Measurements from ENCODE around the gene MAST3.

The MAST3 gene

GRCh38 chr19:18112989-18113478, 15.5 kb downstream of the MAST3 start:
- TF ChIP-seq CTCF (IDR thresholded peaks at IDR 0.05; ENCODE audit: extremely low read depth, missing control alignments): peak; percentile 87
- peak; percentile 79 for DNase-seq (ENCODE audit: low spot score)

- no peak for DNase-seq (ENCODE audit: low spot score)
- TF ChIP-seq CTCF (IDR thresholded peaks at IDR 0.05; ENCODE audit: extremely low read depth, missing control alignments): no peak
Observed at GRCh38 chr19:18113827-18114226, 16.2 kb downstream of the MAST3 start.

GRCh38 chr19:18114483-18114882, 16.9 kb downstream of the MAST3 start:
- DNase-seq (ENCODE audit: low spot score): no peak
- TF ChIP-seq CTCF (IDR thresholded peaks at IDR 0.05; ENCODE audit: extremely low read depth, missing control alignments): no peak

GRCh38 chr19:18117364-18117691, 19.8 kb downstream of the MAST3 start:
- TF ChIP-seq CTCF (IDR thresholded peaks at IDR 0.05; ENCODE audit: extremely low read depth, missing control alignments): no peak
- DNase-seq (ENCODE audit: low spot score): no peak

- TF ChIP-seq CTCF (IDR thresholded peaks at IDR 0.05; ENCODE audit: extremely low read depth, missing control alignments): no peak
- peak; percentile 100 for DNase-seq (ENCODE audit: low spot score)
Observed at GRCh38 chr19:18117692-18118378, 20.3 kb downstream of the MAST3 start.

GRCh38 chr19:18118420-18119012, 20.9 kb downstream of the MAST3 start:
- TF ChIP-seq CTCF (IDR thresholded peaks at IDR 0.05; ENCODE audit: extremely low read depth, missing control alignments): no peak
- DNase-seq (ENCODE audit: low spot score): no peak

GRCh38 chr19:18119013-18119716, 21.6 kb downstream of the MAST3 start:
- no peak for TF ChIP-seq CTCF (IDR thresholded peaks at IDR 0.05; ENCODE audit: extremely low read depth, missing control alignments)
- peak; percentile 69 for DNase-seq (ENCODE audit: low spot score)
